HG03460 (cell line): ENCODE measurements around the gene LRRC45.
"Not testable (repeated sequence)": the region's sequence is repeated elsewhere in the genome, so short reads cannot be mapped to it uniquely, and the experiment has no call there.

Experiments used
- ATAC-seq: cut with Tn5 transposase; IDR thresholded peaks from one replicate; pipeline ENCODE4 v1.9.1; 2021; ENCODE audit not compliant: unreplicated experiment

LRRC45 gene

GRCh38 chr17:82031885-82032627 lies 9.0 kb downstream of the LRRC45 start:
- no peak for ATAC-seq

- ATAC-seq = no peak
These were observed 10.4 kb downstream of the LRRC45 start for GRCh38 chr17:82033359-82034085.

GRCh38 chr17:82034371-82035011 lies 11.4 kb downstream of the LRRC45 start:
- ATAC-seq = no peak

GRCh38 chr17:82035488-82035887 lies 12.4 kb downstream of the LRRC45 start:
- no peak for ATAC-seq

GRCh38 chr17:82035956-82036633 lies 13.0 kb downstream of the LRRC45 start:
- ATAC-seq = no peak

- no peak for ATAC-seq
These were observed 13.6 kb downstream of the LRRC45 start for GRCh38 chr17:82036634-82037091.

- ATAC-seq = peak; percentile 81
These were observed 14.2 kb downstream of the LRRC45 start, which contains the start of gene DCXR for GRCh38 chr17:82037092-82037888. DCXR (minus strand) TSS chr17:82037697; CDS start chr17:82037682, 15 bp downstream.

- no peak for ATAC-seq
These were observed 14.7 kb downstream of the LRRC45 start for GRCh38 chr17:82037889-82038195.

GRCh38 chr17:82038796-82039409 lies 15.8 kb downstream of the LRRC45 start:
- ATAC-seq = not testable (repeated sequence)

GRCh38 chr17:82039695-82040299 lies 16.7 kb downstream of the LRRC45 start:
- ATAC-seq = no peak

- no peak for ATAC-seq
These were observed 18.2 kb downstream of the LRRC45 start for GRCh38 chr17:82041144-82041814.

- ATAC-seq = no peak
These were observed 19.5 kb downstream of the LRRC45 start for GRCh38 chr17:82042649-82043048.

- ATAC-seq = no peak
These were observed 20.4 kb downstream of the LRRC45 start for GRCh38 chr17:82043507-82043906.

- no peak for ATAC-seq
These were observed 22.9 kb downstream of the LRRC45 start for GRCh38 chr17:82045936-82046484.

- no peak for ATAC-seq
These were observed 23.8 kb downstream of the LRRC45 start for GRCh38 chr17:82046903-82047302.

GRCh38 chr17:82047379-82047778 lies 24.3 kb downstream of the LRRC45 start:
- ATAC-seq = no peak

- no peak for ATAC-seq
These were observed 24.9 kb downstream of the LRRC45 start for GRCh38 chr17:82047914-82048570.

GRCh38 chr17:82048571-82048971 lies 25.5 kb downstream of the LRRC45 start:
- no peak for ATAC-seq
